Choroid plexus epithelial cell (primary cell): ENCODE results near the gene FNDC10.

Source experiments
- DNase-seq: peaks from one replicate; pipeline ENCODE4 v3.0.0-alpha.2; 2010; ENCODE audit warnings: low read depth
- H3K4me3 ChIP-seq: 2 replicates; pipeline ENCODE4 v1.5.1; 2011; ENCODE audit warnings: low read depth, mild to moderate bottlenecking, control low read depth, low read length, moderate library complexity
- TF ChIP-seq, protein P1 (sequence below): conservative IDR thresholded peaks from 2 replicates; pipeline ENCODE4 v1.5.1; 2011; ENCODE audit warnings: low read depth, mild to moderate bottlenecking, control low read depth, inconsistent platforms, low read length, moderate library complexity

The FNDC10 gene

DNA sequence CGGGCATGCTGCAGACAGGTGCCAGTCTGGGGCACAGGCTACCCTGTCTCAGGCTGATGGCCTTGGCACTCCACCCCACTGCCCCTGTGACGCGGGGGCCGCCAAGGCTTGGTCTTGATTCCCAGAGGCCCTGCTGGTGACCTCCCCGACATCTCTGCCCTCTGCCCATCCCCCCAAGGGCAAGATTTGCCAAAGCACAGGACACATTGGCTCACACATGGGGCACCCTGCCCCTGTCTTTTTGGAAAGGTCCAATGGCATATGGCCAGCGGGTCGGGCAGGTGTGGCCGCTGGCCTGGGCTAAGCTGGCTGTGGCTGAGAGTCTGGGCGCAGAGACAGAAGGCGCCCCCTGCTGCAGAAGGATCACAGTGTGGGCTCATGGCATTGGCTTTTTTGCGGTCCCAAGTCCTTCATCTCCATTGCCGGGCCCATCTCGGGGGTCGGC lies 20.0 kb upstream of the FNDC10 start:
- TF ChIP-seq, protein P1, sequence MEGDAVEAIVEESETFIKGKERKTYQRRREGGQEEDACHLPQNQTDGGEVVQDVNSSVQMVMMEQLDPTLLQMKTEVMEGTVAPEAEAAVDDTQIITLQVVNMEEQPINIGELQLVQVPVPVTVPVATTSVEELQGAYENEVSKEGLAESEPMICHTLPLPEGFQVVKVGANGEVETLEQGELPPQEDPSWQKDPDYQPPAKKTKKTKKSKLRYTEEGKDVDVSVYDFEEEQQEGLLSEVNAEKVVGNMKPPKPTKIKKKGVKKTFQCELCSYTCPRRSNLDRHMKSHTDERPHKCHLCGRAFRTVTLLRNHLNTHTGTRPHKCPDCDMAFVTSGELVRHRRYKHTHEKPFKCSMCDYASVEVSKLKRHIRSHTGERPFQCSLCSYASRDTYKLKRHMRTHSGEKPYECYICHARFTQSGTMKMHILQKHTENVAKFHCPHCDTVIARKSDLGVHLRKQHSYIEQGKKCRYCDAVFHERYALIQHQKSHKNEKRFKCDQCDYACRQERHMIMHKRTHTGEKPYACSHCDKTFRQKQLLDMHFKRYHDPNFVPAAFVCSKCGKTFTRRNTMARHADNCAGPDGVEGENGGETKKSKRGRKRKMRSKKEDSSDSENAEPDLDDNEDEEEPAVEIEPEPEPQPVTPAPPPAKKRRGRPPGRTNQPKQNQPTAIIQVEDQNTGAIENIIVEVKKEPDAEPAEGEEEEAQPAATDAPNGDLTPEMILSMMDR: peak; percentile 55
- DNase-seq: no peak
- no peak overlapping the region for H3K4me3 ChIP-seq

DNA sequence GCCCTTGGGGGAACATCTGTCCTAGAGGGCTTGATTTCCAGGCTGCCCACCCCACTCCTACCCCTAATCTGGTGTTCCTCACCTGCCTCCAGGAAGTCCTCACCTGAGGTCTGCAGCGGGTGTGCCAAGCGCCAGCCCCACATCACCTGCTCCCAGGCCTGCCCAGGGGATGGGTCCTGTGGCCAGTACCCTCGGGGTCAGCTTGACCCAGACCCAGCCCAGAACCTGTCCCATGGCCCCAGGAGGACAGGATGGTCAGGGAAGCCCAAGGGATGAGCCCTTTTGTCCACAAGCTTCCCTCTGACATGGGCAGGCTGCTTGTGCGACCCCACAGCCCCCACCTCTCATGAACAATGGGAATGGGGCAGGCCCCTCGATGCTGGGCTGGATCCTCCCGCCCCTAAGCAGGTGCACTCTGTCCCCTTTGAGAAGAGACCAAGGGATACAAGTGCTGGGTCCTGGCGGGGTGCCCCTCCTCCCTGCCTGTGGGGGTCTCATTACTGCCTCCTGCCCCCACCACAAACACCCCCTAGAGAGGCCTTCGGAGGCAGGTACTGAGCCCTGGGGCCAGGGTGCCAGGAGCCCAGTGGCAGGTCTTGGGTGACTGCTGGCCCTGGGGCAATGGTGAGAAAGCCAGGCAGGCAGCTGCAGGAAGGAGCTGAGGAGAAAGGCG lies 18.6 kb upstream of the FNDC10 start:
- no peak overlapping the region for H3K4me3 ChIP-seq
- no peak for DNase-seq
- TF ChIP-seq, protein P1: no peak

DNA sequence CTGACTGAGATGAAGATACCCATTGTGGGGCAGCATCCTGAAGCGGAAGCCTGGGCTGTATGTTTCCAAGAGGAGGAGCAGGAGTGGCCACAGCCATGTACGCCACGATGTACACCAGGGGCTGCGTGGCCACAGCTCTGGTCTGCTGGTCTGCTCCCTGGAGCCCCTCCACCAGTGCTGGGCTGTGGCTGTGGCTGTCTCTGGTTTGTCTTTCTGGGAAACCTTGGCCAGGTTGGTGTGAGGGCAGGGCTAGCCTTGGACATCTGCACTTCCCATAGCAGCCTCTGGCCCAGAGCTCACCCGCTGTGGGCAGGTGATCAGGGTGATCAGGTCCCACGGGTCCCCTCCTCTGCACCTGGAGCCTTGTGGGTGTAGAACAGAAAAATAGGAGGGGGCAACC lies 18.0 kb upstream of the FNDC10 start:
- H3K4me3 ChIP-seq: no peak overlapping the region
- no peak for DNase-seq
- TF ChIP-seq, protein P1: no peak

DNA sequence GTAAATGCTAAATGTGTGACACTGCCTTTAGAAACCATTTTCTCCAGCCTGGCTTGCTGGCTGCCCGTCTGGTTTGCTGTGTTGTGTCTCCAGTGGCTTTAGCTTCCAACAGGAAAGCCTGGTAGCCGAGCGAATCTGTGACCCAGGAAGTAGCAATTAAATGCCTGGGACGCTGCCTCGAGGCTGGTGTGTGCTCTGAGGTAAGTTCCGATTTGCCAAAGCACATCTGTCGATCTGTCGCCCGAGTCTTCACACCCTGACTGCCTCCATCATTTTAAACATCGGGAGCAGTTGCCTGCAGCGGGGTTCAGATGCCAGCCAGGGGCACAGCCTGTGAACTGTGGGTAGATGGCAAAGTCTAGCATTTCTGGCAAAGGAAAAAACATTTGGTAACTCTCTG lies 17.6 kb upstream of the FNDC10 start:
- no peak overlapping the region for H3K4me3 ChIP-seq
- TF ChIP-seq, protein P1: no peak
- no peak for DNase-seq

DNA sequence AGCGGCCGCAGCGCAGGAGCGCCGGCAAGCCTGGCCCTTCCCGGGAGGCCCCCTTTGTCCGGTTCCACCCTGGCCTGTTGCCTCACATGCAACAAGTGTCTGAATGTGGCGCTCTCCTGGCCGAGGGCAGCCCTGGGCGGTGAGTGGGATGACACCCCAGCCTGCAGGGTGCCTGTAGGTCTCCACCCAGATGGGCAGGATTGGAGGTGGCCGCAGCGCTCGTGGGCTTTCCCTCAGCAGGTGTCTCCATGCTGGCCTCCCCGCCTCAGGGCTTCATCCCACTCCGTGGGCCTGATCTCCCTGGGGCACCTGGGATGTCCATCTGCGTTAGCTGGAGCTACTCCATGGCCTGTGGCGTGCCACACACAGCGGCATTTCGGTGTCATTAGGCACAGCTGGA lies 16.9 kb upstream of the FNDC10 start:
- peak overlapping the region; percentile 99 for H3K4me3 ChIP-seq
- TF ChIP-seq, protein P1: no peak
- no peak for DNase-seq

DNA sequence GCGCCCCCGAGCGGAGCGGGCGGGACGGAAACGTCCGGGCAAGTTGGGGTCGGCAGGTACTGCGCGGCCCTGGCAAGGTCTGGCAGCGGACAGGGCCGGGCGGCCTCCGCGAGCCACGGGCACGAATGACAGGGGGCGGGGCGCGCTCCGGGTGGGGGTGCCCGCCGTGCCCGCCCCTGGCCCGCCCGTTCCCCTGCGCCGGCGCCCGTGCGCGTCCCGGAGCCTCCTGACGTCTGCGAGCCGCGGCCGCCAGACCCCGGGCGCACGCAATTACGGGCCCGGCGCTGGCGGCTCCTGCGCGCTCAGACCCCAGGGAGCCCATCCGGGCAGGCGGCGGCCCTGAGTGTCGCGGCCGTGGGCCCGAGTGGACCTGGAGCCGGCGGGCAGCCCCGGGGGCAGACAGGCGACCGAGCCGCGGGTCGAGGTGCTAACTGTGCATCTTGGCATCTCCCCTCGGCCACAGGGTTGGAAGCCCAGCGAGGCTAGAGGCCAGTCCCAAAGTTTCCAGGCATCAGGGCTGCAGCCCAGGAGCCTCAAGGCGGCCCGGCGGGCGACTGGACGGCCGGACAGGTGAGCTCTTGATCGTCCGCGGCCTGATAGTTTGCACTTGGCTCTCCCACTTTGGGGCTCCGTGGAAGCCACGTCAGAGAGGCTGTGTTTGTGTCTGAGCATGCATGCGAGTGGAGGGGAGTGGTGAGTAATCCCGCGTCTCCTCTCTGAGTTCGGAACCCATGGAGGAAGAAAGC lies 16.3 kb upstream of the FNDC10 start:
- TF ChIP-seq, protein P1: no peak
- H3K4me3 ChIP-seq: peak overlapping the region; percentile 99
- no peak for DNase-seq
